OCI-LY7 (cell line): Measurements from ENCODE around the gene CCDC39.
"Not testable (repeated sequence)": the region's sequence is repeated elsewhere in the genome, so short reads cannot be mapped to it uniquely, and the experiment has no call there.

Source experiments
- CTCF ChIP-seq: fragments of 200-600 bp; sonication (generic); conservative IDR thresholded peaks from 2 replicates; pipeline ENCODE4 v1.5.1; 2014; ENCODE audit warnings: mild to moderate bottlenecking, antibody characterized with exemption, low read length, moderate library complexity, mixed read lengths
- EZH2phosphoT487 ChIP-seq: fragments of 200-600 bp; sonication (generic); IDR thresholded peaks from 2 replicates; pipeline ENCODE4 v1.6.1; 2018; ENCODE audit warnings: low read depth, borderline replicate concordance, mild to moderate bottlenecking, mixed run types, antibody characterized with exemption, low read length, moderate library complexity, mixed read lengths

- TF ChIP-seq CTCF, EZH2phosphoT487: not testable (repeated sequence)
Measured at GRCh38 chr3:180593631-180594030, 85.7 kb downstream of the CCDC39 start.
